ENCODE measurements around the gene SRXN1.
"Not testable (repeated sequence)": the region's sequence is repeated elsewhere in the genome, so short reads cannot be mapped to it uniquely, and the experiment has no call there.

SRXN1 gene

DNA sequence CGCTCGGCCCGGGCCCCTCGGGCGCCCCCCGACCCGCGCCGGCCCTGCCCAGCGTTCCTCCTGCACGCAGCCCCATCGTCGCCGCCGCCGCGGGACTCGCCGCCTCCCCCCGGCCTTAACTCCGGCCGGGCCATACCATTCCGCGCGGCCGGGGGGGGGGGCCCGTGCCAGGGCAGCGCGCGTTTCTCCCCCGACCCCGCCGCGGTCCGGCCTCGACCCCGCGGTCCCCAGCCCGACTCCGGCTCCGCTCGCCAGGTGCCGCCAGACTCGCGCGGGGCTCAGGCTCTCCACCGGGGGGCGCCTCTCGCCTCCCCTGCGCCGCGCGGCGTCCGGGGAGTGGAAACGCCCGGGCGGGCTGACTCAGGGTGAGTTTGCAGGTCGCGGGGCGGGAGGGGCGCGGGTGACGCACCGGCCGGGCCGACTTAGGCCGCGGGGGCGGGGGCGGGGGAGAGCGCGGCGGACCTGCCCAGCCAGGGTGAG is at the start of gene SRXN1:
SRXN1 (minus strand) TSS at position 91 of the 480 bp plus-strand sequence; CDS start at position 76, 15 bp downstream.
- no peaks in the 10 kb centered on the region for H3K9me3 Mint-ChIP-seq
- peaks cover 17% of the 10 kb centered on the region for H3K27me3 Mint-ChIP-seq
- DNase-seq (ENCODE audit: low spot score in 2 of 2): peak; percentile 50 to 85
- no peaks in the 10 kb centered on the region for H3K36me3 Mint-ChIP-seq
- peaks cover 5% of the 10 kb centered on the region for H3K4me1 Mint-ChIP-seq
- ATAC-seq (ENCODE audit: low read depth): peak; percentile 93
- peak within 1 kb of the TSS; percentile 67 for H3K4me3 Mint-ChIP-seq
- no peak within 1 kb of the TSS for H3K27ac Mint-ChIP-seq

DNA sequence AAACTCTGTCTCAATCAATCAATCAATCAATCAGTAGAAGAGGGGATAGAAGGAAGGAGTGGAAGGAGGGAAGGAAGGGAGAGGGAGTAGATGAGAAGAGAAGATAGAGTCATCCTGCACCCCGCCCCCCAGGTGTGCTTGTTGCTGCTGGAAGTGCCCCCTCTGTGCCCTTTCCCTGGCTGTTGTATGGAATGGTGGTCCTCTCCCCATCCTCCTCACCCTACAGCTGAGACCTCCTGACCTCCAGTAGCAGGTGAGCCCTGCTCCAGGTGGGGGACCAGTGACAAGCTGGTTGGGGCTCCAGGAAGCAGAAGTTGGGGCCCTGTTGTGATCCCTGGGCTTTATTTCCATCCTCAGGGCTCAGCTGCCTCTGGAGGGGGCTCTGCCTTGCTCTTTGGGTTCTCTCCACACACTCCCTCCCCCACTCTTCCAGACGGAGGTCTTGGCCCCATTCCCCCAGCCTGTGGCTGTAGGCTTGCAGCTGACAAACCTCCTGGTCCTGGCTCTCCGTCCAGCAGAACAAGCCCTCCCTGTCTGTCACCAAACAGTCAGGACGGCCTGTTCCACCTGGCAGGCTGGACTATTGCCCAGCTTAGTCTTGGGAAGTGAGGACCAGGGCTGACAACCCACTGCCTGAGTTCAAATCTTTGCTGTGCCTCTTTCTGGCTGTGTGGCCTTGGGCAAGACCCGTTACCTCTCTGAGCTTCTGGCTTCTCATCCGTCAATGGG is 48.6 kb upstream of the SRXN1 start:
- Mint-ChIP-seq H3K27me3 (peaks cover 8% of the 10 kb centered on the region), H3K27ac (no peak overlapping the region), H3K4me1 (no peaks in the 10 kb centered on the region), H3K9me3 (no peaks in the 10 kb centered on the region), H3K4me3 (no peak overlapping the region), H3K36me3 (no peaks in the 10 kb centered on the region)
- no peak for ATAC-seq (ENCODE audit: low read depth)
- DNase-seq (ENCODE audit: low spot score in 2 of 2): no peak

DNA sequence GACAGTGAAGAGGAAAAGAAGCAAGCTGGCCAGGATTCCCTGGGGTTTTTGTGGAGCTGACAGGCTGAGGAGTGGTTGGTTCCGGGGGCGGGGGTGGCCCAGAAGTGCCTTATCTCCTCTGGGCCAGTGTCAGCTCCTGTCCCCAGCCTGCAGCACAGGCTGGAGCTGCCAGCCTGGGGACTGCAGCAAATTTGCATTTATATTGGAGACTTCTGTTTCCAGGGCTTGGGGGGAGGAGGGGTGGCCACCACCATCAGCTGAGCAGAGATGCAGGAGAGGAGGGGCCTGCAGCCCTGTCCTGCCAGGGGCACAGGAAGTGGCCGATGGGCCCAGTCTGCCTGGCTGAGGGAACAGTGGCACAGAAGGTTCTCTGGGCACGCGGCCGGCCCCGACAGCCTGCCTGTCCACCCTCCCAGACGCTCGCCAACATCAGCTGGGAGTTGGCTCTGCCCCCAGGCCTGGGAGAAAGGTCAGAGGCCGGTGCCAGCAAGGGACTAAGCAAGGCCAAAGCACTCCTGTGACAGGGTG is 46.9 kb upstream of the SRXN1 start:
- no peaks in the 10 kb centered on the region for H3K36me3 Mint-ChIP-seq
- DNase-seq (ENCODE audit: low spot score in 2 of 2) (no peak), ATAC-seq (ENCODE audit: low read depth) (no peak)
- no peak overlapping the region for H3K27ac Mint-ChIP-seq
- no peak overlapping the region for H3K4me3 Mint-ChIP-seq
- no peaks in the 10 kb centered on the region for H3K9me3 Mint-ChIP-seq
- H3K4me1 Mint-ChIP-seq: no peaks in the 10 kb centered on the region
- peaks cover 3% of the 10 kb centered on the region for H3K27me3 Mint-ChIP-seq

DNA sequence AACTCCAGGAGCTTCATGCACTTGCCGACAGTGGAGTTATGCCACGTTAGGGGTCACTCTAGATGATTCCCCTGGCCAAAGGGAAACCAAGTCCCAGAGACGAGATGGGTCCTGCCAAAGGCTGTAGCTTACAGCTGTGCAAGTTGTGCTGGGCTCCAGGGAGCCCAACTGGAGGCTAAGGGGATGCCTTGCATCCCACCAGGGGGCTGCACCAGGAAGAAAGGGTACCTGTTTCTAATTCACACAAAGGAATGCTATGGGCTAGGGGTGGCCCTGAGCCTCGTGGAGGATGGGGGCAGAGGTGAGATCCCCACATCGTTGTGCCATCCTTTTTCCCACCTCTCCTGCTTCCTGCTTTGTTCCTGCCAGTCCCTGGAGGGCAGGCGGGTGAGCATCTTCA is 46.3 kb upstream of the SRXN1 start:
- Mint-ChIP-seq H3K9me3 (no peaks in the 10 kb centered on the region), H3K36me3 (no peaks in the 10 kb centered on the region), H3K4me3 (no peak overlapping the region), H3K27ac (no peak overlapping the region), H3K27me3 (peaks cover 3% of the 10 kb centered on the region), H3K4me1 (no peaks in the 10 kb centered on the region)
- ATAC-seq (ENCODE audit: low read depth) (no peak), DNase-seq (ENCODE audit: low spot score in 2 of 2) (no peak)

DNA sequence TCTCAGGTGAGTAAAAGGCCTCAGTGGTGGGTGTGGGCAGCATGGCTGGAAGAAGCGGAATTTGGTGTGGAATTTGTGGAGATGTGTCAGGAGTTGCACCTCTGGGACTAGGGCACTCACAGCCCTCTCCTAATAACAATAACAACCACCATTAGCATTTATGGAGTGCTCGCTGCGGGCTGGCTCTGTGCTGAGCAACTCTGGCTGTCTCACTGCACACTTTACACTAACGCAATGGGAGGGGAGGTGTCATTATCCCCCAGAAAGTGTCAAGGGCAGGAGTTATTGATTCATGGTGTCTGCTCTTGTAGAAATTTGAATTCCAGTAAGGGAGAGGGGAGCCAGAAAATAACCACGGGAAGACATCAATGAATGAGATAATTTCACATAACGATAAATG is 45.3 kb upstream of the SRXN1 start:
- Mint-ChIP-seq H3K9me3 (no peaks in the 10 kb centered on the region), H3K4me3 (no peak overlapping the region), H3K4me1 (no peaks in the 10 kb centered on the region), H3K36me3 (no peaks in the 10 kb centered on the region), H3K27ac (no peak overlapping the region), H3K27me3 (peaks cover 3% of the 10 kb centered on the region)
- no peak for DNase-seq (ENCODE audit: low spot score in 2 of 2)
- ATAC-seq (ENCODE audit: low read depth): no peak

DNA sequence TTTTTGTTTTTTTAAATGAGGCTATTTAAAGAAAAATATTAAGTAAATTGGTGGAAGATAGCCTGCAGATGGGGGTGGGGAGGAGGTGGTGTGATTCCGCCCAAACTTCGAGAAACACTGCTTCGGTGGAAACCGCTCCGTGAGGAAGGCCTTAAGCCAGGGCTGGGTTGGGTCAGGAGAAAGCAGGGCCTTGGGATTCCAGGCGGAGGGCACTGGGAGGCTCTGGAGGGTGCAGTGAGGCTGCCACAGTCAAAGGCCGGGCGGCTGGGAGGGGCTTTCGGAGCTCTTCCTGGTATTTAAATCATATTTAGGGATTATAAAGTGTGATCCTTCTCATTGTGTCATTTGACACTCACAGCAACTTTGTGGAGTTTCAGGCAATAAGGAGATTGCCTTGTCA is 44.8 kb upstream of the SRXN1 start:
- Mint-ChIP-seq H3K27ac (no peak overlapping the region), H3K27me3 (peaks cover 3% of the 10 kb centered on the region), H3K4me1 (no peaks in the 10 kb centered on the region), H3K9me3 (no peaks in the 10 kb centered on the region), H3K4me3 (no peak overlapping the region), H3K36me3 (no peaks in the 10 kb centered on the region)
- DNase-seq (ENCODE audit: low spot score in 2 of 2) (no peak), ATAC-seq (ENCODE audit: low read depth) (no peak)

GRCh38 chr20:695165-695866 is 42.3 kb upstream of the SRXN1 start:
- no peaks in the 10 kb centered on the region for H3K36me3 Mint-ChIP-seq
- peaks cover 6% of the 10 kb centered on the region for H3K27me3 Mint-ChIP-seq
- no peak overlapping the region for H3K4me3 Mint-ChIP-seq
- no peak overlapping the region for H3K27ac Mint-ChIP-seq
- no peaks in the 10 kb centered on the region for H3K9me3 Mint-ChIP-seq
- no peak for DNase-seq (ENCODE audit: low spot score in 2 of 2)
- no peaks in the 10 kb centered on the region for H3K4me1 Mint-ChIP-seq
- no peak for ATAC-seq (ENCODE audit: low read depth)

DNA sequence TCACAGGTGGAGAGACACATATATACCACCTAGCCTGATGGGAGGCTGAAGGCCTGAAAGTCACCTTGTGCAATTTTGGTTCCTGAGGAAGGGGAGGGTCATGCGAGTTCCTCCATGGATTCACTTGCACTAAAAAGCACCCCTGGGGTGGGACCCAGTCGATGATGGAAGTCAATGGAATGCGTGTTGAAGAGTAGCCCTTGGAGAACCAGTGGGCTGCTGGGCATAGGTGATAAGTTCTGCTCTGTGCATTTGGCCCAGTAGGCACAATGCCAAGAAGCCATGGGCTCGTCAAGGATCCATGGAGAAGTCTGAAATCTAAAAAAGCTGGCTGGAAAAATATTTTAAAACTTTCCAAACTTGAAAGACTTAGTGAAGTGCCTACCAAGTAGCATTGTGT is 41.5 kb upstream of the SRXN1 start:
- Mint-ChIP-seq H3K36me3 (no peaks in the 10 kb centered on the region), H3K9me3 (no peaks in the 10 kb centered on the region), H3K27me3 (peaks cover 6% of the 10 kb centered on the region), H3K4me3 (no peak overlapping the region), H3K27ac (no peak overlapping the region), H3K4me1 (no peaks in the 10 kb centered on the region)
- ATAC-seq (ENCODE audit: low read depth): no peak
- DNase-seq (ENCODE audit: low spot score in 2 of 2): no peak

DNA sequence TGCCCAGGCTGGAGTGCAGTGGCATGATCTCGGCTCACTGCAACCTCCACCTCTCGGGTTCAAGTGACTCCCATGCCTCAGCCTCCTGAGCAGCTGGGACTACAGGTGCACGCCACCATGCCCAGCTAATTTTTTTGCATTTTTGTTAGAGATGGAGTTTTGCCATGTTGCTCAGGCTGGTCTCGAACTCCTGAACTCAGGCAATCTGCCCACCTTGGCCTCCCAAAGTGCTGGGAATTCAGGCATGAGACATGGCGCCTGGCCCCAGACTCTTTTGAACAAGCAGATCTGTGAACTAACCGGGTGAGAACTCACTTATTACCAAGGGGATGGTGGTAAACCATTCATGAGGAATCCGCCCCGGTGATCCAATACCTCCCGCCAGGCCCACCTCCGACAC is 40.8 kb upstream of the SRXN1 start:
- H3K27ac Mint-ChIP-seq; H3K4me3 Mint-ChIP-seq; ATAC-seq (ENCODE audit: low read depth); H3K4me1 Mint-ChIP-seq; H3K27me3 Mint-ChIP-seq; DNase-seq (ENCODE audit: low spot score in 2 of 2); H3K9me3 Mint-ChIP-seq; H3K36me3 Mint-ChIP-seq: not testable (repeated sequence)

GRCh38 chr20:692044-692443 is 39.0 kb upstream of the SRXN1 start:
- no peaks in the 10 kb centered on the region for H3K36me3 Mint-ChIP-seq
- H3K9me3 Mint-ChIP-seq: no peaks in the 10 kb centered on the region
- H3K4me1 Mint-ChIP-seq: no peaks in the 10 kb centered on the region
- ATAC-seq (ENCODE audit: low read depth): no peak
- peaks cover 12% of the 10 kb centered on the region for H3K27me3 Mint-ChIP-seq
- no peak overlapping the region for H3K4me3 Mint-ChIP-seq
- H3K27ac Mint-ChIP-seq: no peak overlapping the region
- no peak for DNase-seq (ENCODE audit: low spot score in 2 of 2)

- H3K4me3 Mint-ChIP-seq: no peak overlapping the region
- DNase-seq (ENCODE audit: low spot score in 2 of 2) (no peak), ATAC-seq (ENCODE audit: low read depth) (no peak)
- no peaks in the 10 kb centered on the region for H3K36me3 Mint-ChIP-seq
- H3K9me3 Mint-ChIP-seq: no peaks in the 10 kb centered on the region
- peaks cover 16% of the 10 kb centered on the region for H3K27me3 Mint-ChIP-seq
- no peaks in the 10 kb centered on the region for H3K4me1 Mint-ChIP-seq
- no peak overlapping the region for H3K27ac Mint-ChIP-seq
These were observed 36.9 kb upstream of the SRXN1 start for GRCh38 chr20:689947-690346.

DNA sequence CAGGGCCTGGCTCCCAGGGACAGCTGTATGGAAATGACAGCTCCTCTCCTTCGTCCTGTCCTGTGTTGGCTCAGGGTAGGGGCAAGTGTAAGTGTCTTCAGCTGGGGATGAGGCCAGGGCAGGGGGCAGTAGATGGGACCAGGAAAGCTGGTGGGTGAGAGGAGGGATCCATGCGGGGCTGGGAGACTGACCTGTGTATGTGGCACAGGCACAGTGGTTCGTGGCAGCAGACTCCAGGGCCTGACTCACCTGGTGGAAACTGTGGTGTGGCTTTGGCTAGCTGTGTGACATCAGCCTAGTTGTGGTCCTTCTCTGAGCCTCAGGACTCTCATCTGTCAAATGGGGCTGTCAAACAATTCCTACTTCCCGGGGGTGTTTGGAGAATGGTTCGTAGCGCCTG is 36.3 kb upstream of the SRXN1 start:
- no peaks in the 10 kb centered on the region for H3K4me1 Mint-ChIP-seq
- H3K36me3 Mint-ChIP-seq: no peaks in the 10 kb centered on the region
- H3K9me3 Mint-ChIP-seq: no peaks in the 10 kb centered on the region
- ATAC-seq (ENCODE audit: low read depth) (no peak), DNase-seq (ENCODE audit: low spot score in 2 of 2) (no peak)
- no peak overlapping the region for H3K4me3 Mint-ChIP-seq
- peaks cover 16% of the 10 kb centered on the region for H3K27me3 Mint-ChIP-seq
- no peak overlapping the region for H3K27ac Mint-ChIP-seq

- Mint-ChIP-seq H3K4me3 (no peak overlapping the region), H3K27ac (no peak overlapping the region), H3K9me3 (no peaks in the 10 kb centered on the region), H3K27me3 (peaks cover 16% of the 10 kb centered on the region), H3K36me3 (no peaks in the 10 kb centered on the region), H3K4me1 (no peaks in the 10 kb centered on the region)
- ATAC-seq (ENCODE audit: low read depth) (no peak), DNase-seq (ENCODE audit: low spot score in 2 of 2) (no peak)
These were observed 35.8 kb upstream of the SRXN1 start for GRCh38 chr20:688809-689212.

DNA sequence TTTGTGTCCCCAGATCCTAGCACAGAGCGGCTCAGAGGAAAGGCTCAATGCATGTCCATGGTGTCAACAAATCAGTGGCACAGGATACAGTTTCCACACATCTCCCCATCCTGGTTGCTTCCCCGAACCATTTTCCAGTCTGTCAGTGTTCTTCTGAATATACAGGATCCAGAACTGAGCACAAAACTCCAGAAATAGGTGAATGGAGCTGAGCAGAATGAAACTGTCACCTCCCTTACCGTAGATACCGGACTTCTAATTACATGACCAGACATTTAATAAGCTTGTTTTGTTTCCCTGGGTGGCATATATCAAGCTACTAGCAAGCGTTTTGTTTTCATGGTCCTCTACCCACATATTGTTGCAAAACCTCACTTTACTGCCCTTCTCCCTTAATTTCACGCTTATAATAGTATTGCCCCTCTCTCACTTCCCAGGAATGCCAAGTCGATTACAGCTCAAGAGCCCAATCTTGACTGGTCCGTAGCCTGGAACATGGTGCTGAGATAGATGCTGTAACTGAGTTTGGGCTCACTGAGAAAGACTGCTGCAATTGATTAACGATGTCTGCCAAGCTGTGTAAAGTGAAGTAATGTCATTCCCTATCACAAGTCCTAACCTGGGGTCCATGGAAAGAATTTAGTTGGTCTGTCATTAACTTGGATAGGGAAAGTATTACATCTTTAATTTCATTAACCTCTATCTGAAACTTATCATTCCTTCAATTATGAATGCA is 34.6 kb upstream of the SRXN1 start:
- Mint-ChIP-seq H3K9me3 (no peaks in the 10 kb centered on the region), H3K27me3 (peaks cover 17% of the 10 kb centered on the region), H3K36me3 (no peaks in the 10 kb centered on the region), H3K27ac (no peak overlapping the region), H3K4me3 (no peak overlapping the region), H3K4me1 (no peaks in the 10 kb centered on the region)
- ATAC-seq (ENCODE audit: low read depth) (no peak), DNase-seq (ENCODE audit: low spot score in 2 of 2) (no peak)

Measured in memory B cell (primary cell).